Measurements from ENCODE around the gene PCED1A.

PCED1A gene

GRCh38 chr20:2846698-2847097 is 6.2 kb upstream of the PCED1A start:
- Mint-ChIP-seq H3K27ac (no peak overlapping the region), H3K4me3 (no peak overlapping the region), H3K9me3 (no peaks in the 10 kb centered on the region), H3K36me3 (ENCODE audit: low read depth) (peaks cover 4% of the 10 kb centered on the region), H3K4me1 (no peaks in the 10 kb centered on the region), H3K27me3 (ENCODE audit: low read depth) (no peaks in the 10 kb centered on the region)
- no peak for TF ChIP-seq CTCF (IDR thresholded peaks at IDR 0.05; ENCODE audit: unreplicated experiment in 3 of 3)

DNA sequence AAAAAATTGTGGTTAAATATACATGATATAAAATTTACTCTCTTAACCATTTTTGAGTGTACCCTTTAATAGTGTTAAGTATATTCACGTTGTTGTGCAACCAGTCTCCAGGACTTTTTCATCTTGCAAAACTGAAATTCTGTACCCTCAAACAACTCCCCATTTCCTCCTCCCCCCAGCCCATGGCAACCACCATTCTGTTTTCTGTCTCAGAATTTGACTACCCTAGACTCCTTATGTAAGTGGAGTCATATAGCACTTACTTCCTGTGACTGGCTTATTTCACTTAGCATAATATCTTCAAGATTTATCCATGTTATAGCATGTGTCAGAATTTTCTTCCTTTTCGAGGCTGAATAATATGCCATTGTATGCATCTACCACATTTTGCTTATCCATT is 5.2 kb upstream of the PCED1A start:
- Mint-ChIP-seq H3K4me3 (no peak overlapping the region), H3K4me1 (peaks cover 5% of the 10 kb centered on the region), H3K36me3 (ENCODE audit: low read depth) (peaks cover 4% of the 10 kb centered on the region), H3K9me3 (no peaks in the 10 kb centered on the region), H3K27ac (no peak overlapping the region), H3K27me3 (ENCODE audit: low read depth) (no peaks in the 10 kb centered on the region)
- TF ChIP-seq CTCF (IDR thresholded peaks at IDR 0.05; ENCODE audit: unreplicated experiment in 3 of 3), result no peak

DNA sequence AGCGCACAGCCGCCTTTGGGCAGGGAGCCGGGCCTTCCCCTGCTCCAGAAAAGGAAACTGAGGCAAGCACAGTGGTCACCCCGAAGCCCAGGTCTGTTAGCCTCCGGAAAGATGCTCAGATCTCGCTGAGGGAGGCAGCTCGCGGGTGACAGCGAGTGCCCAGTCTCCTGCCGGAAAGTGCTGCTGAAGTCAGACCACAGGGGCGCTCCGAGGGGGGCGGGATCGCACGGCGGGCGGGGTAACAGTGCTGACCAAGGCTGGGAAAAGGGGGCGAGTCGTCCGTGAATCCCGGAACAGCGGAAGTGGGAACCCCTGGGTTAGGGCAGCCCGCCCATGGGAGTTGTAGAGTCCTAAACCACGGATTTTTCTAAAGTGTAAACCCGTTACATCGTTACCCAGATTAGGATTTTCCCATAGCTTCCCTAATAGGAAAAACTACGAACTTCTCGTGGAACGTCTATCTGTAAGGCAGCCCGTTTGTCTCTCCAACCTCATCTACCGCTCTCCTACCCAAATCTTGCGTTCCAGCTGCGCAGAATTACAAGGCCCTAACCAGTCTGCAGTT is 594 bp upstream of the PCED1A start:
- Mint-ChIP-seq H3K27ac (peak overlapping the region; percentile 88 to 95 (median 94)), H3K27me3 (ENCODE audit: low read depth) (no peaks in the 10 kb centered on the region), H3K4me3 (peak overlapping the region; percentile 85 to 97 (median 91)), H3K9me3 (no peaks in the 10 kb centered on the region), H3K4me1 (peaks cover 12% of the 10 kb centered on the region), H3K36me3 (ENCODE audit: low read depth) (peaks cover 30% of the 10 kb centered on the region)
- TF ChIP-seq CTCF (IDR thresholded peaks at IDR 0.05; ENCODE audit: unreplicated experiment in 3 of 3), result no peak

DNA sequence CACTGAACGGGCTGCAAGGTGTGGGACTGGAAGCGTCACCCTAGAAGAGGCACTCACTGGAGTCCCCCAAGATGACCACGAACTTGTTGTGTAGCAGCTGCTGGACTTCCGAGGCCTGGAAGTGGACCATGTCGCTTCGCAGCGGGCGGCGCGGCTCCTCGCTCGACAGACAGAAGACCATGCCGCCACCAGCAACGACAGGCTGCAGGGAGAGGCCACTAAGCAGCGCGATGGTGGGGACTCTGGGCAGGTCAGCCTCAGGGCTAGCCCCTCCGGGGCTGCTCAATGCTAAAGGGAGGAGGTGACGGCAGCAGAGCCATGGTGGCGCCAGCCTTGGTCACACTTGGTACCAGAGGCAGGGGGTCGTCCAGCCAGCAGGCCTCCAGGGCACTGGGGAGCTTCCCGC is 720 bp downstream of the PCED1A start:
- H3K27ac Mint-ChIP-seq, result peak overlapping the region; percentile 71 to 97 (median 83)
- H3K27me3 Mint-ChIP-seq (ENCODE audit: low read depth), result no peaks in the 10 kb centered on the region
- peaks cover 36% of the 10 kb centered on the region for H3K36me3 Mint-ChIP-seq (ENCODE audit: low read depth)
- peaks cover 12% of the 10 kb centered on the region for H3K4me1 Mint-ChIP-seq
- H3K9me3 Mint-ChIP-seq, result no peaks in the 10 kb centered on the region
- no peak for TF ChIP-seq CTCF (IDR thresholded peaks at IDR 0.05; ENCODE audit: unreplicated experiment in 3 of 3)
- peak overlapping the region; percentile 86 to 97 (median 96) for H3K4me3 Mint-ChIP-seq

GRCh38 chr20:2838847-2839671 is 1.4 kb downstream of the PCED1A start:
- peaks cover 42% of the 10 kb centered on the region for H3K36me3 Mint-ChIP-seq (ENCODE audit: low read depth)

More at GRCh38 chr20:2838847-2839671, 1.4 kb downstream of the PCED1A start:
- TF ChIP-seq CTCF (IDR thresholded peaks at IDR 0.05; ENCODE audit: unreplicated experiment in 3 of 3), result no peak
- H3K27ac Mint-ChIP-seq, result peak overlapping the region; percentile 71 to 97 (median 83)
- H3K4me3 Mint-ChIP-seq, result peak overlapping the region; percentile 86 to 97 (median 96)
- H3K27me3 Mint-ChIP-seq (ENCODE audit: low read depth), result no peaks in the 10 kb centered on the region
- H3K9me3 Mint-ChIP-seq, result no peaks in the 10 kb centered on the region
- H3K4me1 Mint-ChIP-seq, result peaks cover 12% of the 10 kb centered on the region
